Neural crest cell (in vitro differentiated cells): Measurements from ENCODE around the gene PRKG1. TPM values are rescaled to one million over a fixed set of nuclear protein-coding genes. Genes with fewer than 3 reads are reported as not detected.

Source experiments
- DNase-seq: peaks from one replicate; pipeline ENCODE4 v3.0.0; 2021; ENCODE audit warnings: low read depth, mixed read lengths, low spot score
- H3K27ac Mint-ChIP-seq: one replicate; pipeline ENCODE4 v1.8.0; 2021; ENCODE audit warnings: mild to moderate bottlenecking, mixed read lengths; ENCODE audit not compliant: unreplicated experiment
- H3K27me3 Mint-ChIP-seq: 2 replicates; pipeline ENCODE4 v1.8.0; 2021; ENCODE audit warnings: low read depth, mild to moderate bottlenecking, mixed read lengths
- H3K36me3 Mint-ChIP-seq: 2 replicates; pipeline ENCODE4 v1.8.0; 2021; ENCODE audit warnings: low read depth, mild to moderate bottlenecking, mixed read lengths
- H3K4me1 Mint-ChIP-seq: 2 replicates; pipeline ENCODE4 v1.8.0; 2021; ENCODE audit warnings: mixed read lengths
- H3K4me3 Mint-ChIP-seq: one replicate; pipeline ENCODE4 v1.8.0; 2021; ENCODE audit warnings: mild to moderate bottlenecking, mixed read lengths
- H3K9me3 Mint-ChIP-seq: 2 replicates; pipeline ENCODE4 v1.8.0; 2021; ENCODE audit warnings: mixed read lengths
- total RNA-seq: library from RNA; stranded (reverse); gene quantifications from 2 replicates; pipeline ENCODE4 v1.2.1, GENCODE V29; 2021
- TF ChIP-seq, protein P1 (sequence below): fragments of 200-600 bp; sonication (generic); conservative IDR thresholded peaks from 2 replicates; pipeline ENCODE4 v1.5.0; 2021; ENCODE audit warnings: antibody characterized with exemption, mild to moderate bottlenecking

PRKG1 gene
- total RNA-seq, 1 donor from 2014 or later = 4.4 TPM

DNA sequence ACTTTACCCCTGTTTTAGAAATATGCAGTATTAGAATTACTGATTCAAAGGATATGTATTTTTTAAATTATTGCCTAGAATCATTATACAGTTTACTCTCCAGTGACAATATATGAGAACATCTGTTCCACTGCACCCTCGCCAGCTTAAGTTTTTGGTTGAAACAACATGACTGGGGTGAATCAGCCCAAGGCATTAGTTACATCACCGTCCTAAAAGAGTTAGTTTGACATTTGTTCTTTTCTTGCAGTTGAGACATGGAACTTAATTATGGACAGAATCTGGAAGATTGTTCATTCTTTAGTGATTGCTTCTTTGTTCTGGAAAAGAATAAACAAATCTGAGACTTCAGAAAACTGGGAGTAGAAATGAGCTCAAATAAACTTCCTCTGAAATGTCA lies 1072.5 kb downstream of the PRKG1 start:
- H3K9me3 Mint-ChIP-seq = no peaks in the 10 kb centered on the region
- H3K36me3 Mint-ChIP-seq = no peaks in the 10 kb centered on the region
- no peak overlapping the region for H3K4me3 Mint-ChIP-seq
- TF ChIP-seq, protein P1, sequence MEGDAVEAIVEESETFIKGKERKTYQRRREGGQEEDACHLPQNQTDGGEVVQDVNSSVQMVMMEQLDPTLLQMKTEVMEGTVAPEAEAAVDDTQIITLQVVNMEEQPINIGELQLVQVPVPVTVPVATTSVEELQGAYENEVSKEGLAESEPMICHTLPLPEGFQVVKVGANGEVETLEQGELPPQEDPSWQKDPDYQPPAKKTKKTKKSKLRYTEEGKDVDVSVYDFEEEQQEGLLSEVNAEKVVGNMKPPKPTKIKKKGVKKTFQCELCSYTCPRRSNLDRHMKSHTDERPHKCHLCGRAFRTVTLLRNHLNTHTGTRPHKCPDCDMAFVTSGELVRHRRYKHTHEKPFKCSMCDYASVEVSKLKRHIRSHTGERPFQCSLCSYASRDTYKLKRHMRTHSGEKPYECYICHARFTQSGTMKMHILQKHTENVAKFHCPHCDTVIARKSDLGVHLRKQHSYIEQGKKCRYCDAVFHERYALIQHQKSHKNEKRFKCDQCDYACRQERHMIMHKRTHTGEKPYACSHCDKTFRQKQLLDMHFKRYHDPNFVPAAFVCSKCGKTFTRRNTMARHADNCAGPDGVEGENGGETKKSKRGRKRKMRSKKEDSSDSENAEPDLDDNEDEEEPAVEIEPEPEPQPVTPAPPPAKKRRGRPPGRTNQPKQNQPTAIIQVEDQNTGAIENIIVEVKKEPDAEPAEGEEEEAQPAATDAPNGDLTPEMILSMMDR = no peak
- H3K27ac Mint-ChIP-seq = no peak overlapping the region
- DNase-seq = no peak
- H3K4me1 Mint-ChIP-seq = peaks cover 12% of the 10 kb centered on the region
- no peaks in the 10 kb centered on the region for H3K27me3 Mint-ChIP-seq

DNA sequence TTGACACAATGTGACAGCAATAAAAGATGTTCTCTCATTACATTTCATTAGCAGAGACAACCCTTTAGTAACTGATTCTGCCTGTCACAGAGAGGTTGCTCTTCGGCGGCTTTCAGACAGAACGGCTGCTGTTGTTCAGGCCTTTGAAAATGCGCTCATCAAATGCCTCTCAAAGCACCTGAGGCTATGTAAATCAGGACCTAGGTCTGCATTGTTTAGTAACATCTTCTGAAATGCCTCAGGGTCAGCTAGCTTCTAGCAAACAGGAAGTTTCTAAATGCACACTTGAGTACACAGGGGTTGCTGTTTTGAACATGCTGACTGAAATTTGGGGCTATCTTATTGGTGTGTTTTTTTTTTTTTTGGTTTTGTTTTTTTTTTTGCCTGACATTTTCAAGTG lies 1096.5 kb downstream of the PRKG1 start:
- DNase-seq = no peak
- Mint-ChIP-seq H3K36me3 (no peaks in the 10 kb centered on the region), H3K4me1 (peaks cover 11% of the 10 kb centered on the region), H3K4me3 (no peak overlapping the region), H3K27ac (no peak overlapping the region), H3K9me3 (peaks cover 6% of the 10 kb centered on the region), H3K27me3 (no peaks in the 10 kb centered on the region)
- TF ChIP-seq, protein P1 = no peak

DNA sequence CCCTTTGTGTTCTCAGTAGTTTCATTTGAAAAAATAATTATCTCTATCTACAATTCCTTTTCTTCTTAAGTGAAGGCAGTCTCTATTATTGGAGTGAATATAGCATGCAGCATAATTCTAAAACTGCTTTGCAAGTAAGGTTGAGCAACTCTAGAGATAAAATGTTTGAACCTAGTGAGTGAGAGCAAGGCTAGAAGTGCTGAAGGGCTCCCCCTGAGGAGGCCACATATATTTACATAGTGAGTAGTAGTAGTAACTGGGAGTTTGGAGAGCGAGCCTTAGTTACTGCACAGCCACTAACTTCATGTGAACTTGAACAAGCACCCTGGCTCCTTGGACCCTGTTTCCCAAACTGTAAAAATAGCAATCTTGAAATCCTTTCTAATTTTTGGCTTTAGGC lies 1098.3 kb downstream of the PRKG1 start:
- Mint-ChIP-seq H3K27me3 (no peaks in the 10 kb centered on the region), H3K9me3 (peaks cover 9% of the 10 kb centered on the region), H3K36me3 (peaks cover 7% of the 10 kb centered on the region), H3K4me3 (no peak overlapping the region), H3K27ac (no peak overlapping the region), H3K4me1 (peaks cover 11% of the 10 kb centered on the region)
- DNase-seq = no peak
- TF ChIP-seq, protein P1 = peak; percentile 18

DNA sequence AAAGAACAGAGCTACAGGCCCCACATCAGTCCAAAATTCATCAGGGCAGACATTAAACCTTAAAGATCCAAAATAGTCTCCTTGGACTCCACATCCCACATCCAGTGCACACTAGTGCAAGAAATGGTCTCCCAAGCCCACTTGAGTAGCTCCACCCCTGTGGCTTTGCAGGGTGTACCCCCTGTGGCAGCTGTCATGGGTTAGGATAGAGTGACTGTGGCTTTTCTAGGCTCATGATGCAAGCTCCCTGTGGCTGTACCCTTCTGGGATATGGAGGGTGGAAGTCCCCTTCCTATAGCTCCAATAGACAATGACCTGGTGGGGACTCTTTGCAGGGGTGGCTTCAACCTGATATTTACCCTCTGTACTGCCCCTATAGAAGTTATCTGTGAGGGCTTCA lies 1111.0 kb downstream of the PRKG1 start:
- no peaks in the 10 kb centered on the region for H3K4me1 Mint-ChIP-seq
- H3K36me3 Mint-ChIP-seq = no peaks in the 10 kb centered on the region
- no peaks in the 10 kb centered on the region for H3K27me3 Mint-ChIP-seq
- H3K27ac Mint-ChIP-seq = no peak overlapping the region
- TF ChIP-seq, protein P1 = no peak
- no peak overlapping the region for H3K4me3 Mint-ChIP-seq
- DNase-seq = no peak
- peaks cover 3% of the 10 kb centered on the region for H3K9me3 Mint-ChIP-seq

DNA sequence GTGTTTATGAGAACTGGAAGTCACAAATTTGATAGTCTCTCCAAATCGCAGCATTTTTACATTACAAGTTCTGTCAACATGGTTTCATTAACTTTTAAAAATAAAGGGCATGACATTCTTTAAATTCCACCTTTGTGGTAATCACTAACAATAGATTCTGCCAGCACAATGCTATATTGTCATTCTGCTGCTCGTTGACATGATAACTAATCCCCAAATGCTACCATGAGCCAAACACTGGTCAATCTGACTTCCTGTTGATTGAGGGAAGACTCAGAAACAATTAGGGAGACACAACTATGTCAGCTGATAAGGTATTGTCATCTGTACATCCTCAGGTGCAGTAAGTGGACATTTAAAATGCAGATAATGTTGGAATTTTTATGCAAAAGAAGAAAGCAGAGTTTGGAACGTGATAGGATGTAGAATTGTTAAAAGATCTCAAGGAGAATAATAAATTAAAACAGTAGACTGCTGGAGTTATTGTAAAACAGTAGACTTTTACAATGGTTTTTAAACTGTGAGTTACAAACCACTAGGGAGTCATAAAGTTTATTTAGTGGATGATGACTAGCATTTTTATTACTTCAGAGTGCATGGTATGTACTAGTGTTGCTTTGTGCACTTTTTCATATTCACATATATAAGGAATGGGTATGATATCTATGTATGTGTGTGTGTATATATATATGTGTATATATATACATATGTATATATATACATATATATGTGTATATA lies 1113.4 kb downstream of the PRKG1 start:
- Mint-ChIP-seq H3K36me3 (no peaks in the 10 kb centered on the region), H3K27me3 (no peaks in the 10 kb centered on the region), H3K9me3 (peaks cover 2% of the 10 kb centered on the region), H3K4me3 (no peak overlapping the region), H3K4me1 (no peaks in the 10 kb centered on the region), H3K27ac (no peak overlapping the region)
- TF ChIP-seq, protein P1 = no peak
- DNase-seq = no peak
